Neural progenitor cell (in vitro differentiated cells): ENCODE results near the gene PHF20.

Experiments used
- CTCF ChIP-seq: fragments of 200-600 bp; sonication (generic); IDR thresholded peaks from 2 replicates; pipeline ENCODE4 v1.5.1; 2017; ENCODE audit warnings: antibody characterized with exemption, mild to moderate bottlenecking
- EZH2 ChIP-seq: fragments of 200-600 bp; sonication (generic); IDR thresholded peaks from 2 replicates; pipeline ENCODE4 v1.6.1; 2017; ENCODE audit warnings: antibody characterized with exemption, mild to moderate bottlenecking, moderate library complexity

DNA sequence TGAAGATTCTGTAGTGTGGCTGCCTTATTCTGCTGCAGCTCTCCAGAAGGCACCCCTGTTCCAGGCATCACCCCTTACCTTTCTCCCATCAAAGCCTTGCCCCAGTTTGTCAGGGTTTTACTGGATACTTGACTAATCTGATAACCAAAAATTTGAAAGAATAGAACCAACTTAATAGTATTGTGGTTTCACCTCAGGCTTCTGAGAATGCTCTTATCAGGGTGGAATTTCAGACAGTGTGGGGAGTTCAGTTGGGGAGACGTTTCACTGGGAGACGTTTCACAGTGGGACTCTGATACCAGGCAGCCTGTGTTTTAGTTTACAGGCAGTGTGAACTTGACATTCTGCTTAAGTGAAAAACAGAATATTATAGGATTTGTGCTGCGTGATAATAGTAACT lies 132.0 kb downstream of the PHF20 start:
- TF ChIP-seq CTCF (no peak), EZH2 (no peak)
